ENCODE measurements around the gene AIG1. TPM values are rescaled to one million over a fixed set of nuclear protein-coding genes. Genes with fewer than 3 reads are reported as not detected.

The AIG1 gene
- total RNA-seq, 1 experiment from 2014 or later = 51.1 TPM

- ChIA-PET POLR2A (no interaction called here), RAD21 (ENCODE audit: low non-redundant PET in 1 of 2, low total read pairs in 2 of 2, uncharacterized antibody in 2 of 2, unreplicated experiment in 2 of 2) (no interaction called here), CTCF (no interaction called here)
- H3K4me3 ChIP-seq (replicated peaks in 1 of 2; ENCODE audit: low read depth in 1 of 2, low read length in 2 of 2) = no peak overlapping the region
- TF ChIP-seq ATF3 (IDR thresholded peaks at IDR 0.05) = no peak
- no peak for TF ChIP-seq RAD21 (IDR thresholded peaks at IDR 0.05; ENCODE audit: low read depth)
- no peak for TF ChIP-seq CBX3 (IDR thresholded peaks at IDR 0.05; ENCODE audit: low read depth)
- no peak for TF ChIP-seq POLR2A (IDR thresholded peaks at IDR 0.05; ENCODE audit: borderline replicate concordance, extremely low read depth, insufficient read depth, insufficient read length)
- TF ChIP-seq ZFX (IDR thresholded peaks at IDR 0.05) = no peak
- TF ChIP-seq CTCF (IDR thresholded peaks at IDR 0.05 in 2 of 3, conservative IDR thresholded peaks at IDR 0.05 in 1 of 3; ENCODE audit: borderline replicate concordance in 1 of 3, insufficient read depth in 1 of 3, low read depth in 2 of 3, low read length in 2 of 3) = no peak
- no peak for TF ChIP-seq ZNF274 (IDR thresholded peaks at IDR 0.05; ENCODE audit: low read depth, low read length)
- no peak for TF ChIP-seq TCF7L2 (IDR thresholded peaks at IDR 0.05; ENCODE audit: borderline replicate concordance, extremely low read depth, insufficient read depth, insufficient read length)
- no TSS peak for BruUV-seq (replicated peaks)
- H3K4me2 ChIP-seq (ENCODE audit: low read length) = no peak overlapping the region
- H3K36me3 ChIP-seq (ENCODE audit: control insufficient read depth in 1 of 2, insufficient read depth in 2 of 2, low read length in 2 of 2) = no peaks in the 10 kb centered on the region
- no peaks in the 10 kb centered on the region for H3K9me2 ChIP-seq (ENCODE audit: insufficient read depth)
- H3K27me3 ChIP-seq (ENCODE audit: insufficient read depth, low read length) = no peaks in the 10 kb centered on the region
- no peaks in the 10 kb centered on the region for H3K79me2 ChIP-seq (ENCODE audit: insufficient read depth, low read length)
- H3K27ac ChIP-seq (ENCODE audit: low read depth, low read length) = no peak overlapping the region
- no peaks in the 10 kb centered on the region for H3K9me3 ChIP-seq (ENCODE audit: control insufficient read depth in 1 of 2, insufficient read depth in 1 of 2, low read depth in 1 of 2, low read length in 2 of 2)
- no peaks in the 10 kb centered on the region for H4K20me1 ChIP-seq (ENCODE audit: insufficient read depth)
- H3K4me1 ChIP-seq (ENCODE audit: control insufficient read depth in 1 of 2, insufficient read depth in 2 of 2, low read length in 2 of 2) = no peaks in the 10 kb centered on the region
- H2AFZ ChIP-seq (ENCODE audit: low read depth, low read length, poor library complexity, severe bottlenecking) = no peak overlapping the region
- H3K9ac ChIP-seq (ENCODE audit: low read length) = no peak overlapping the region
- ATAC-seq (no peak), DNase-seq (ENCODE audit: low read depth, low spot score) (no peak)
- intact Hi-C loops (cut with micrococcal nuclease) = no loop called here
These were observed 225.6 kb downstream of the AIG1 start for GRCh38 chr6:143286251-143286795.

- no peak overlapping the region for H3K9ac ChIP-seq (ENCODE audit: low read length)
- H2AFZ ChIP-seq (ENCODE audit: low read depth, low read length, poor library complexity, severe bottlenecking) = no peak overlapping the region
- H3K27me3 ChIP-seq (ENCODE audit: insufficient read depth, low read length) = no peaks in the 10 kb centered on the region
- TF ChIP-seq JUND (IDR thresholded peaks at IDR 0.05) = no peak
- no peak for TF ChIP-seq POLR2AphosphoS5 (IDR thresholded peaks at IDR 0.05; ENCODE audit: low read depth, low read length)
- ChIA-PET CTCF (no interaction called here), RAD21 (ENCODE audit: low non-redundant PET in 1 of 2, low total read pairs in 2 of 2, uncharacterized antibody in 2 of 2, unreplicated experiment in 2 of 2) (no interaction called here), POLR2A (no interaction called here)
- H3K79me2 ChIP-seq (ENCODE audit: insufficient read depth, low read length) = no peaks in the 10 kb centered on the region
- H3K27ac ChIP-seq (ENCODE audit: low read depth, low read length) = no peak overlapping the region
- no peaks in the 10 kb centered on the region for H3K9me2 ChIP-seq (ENCODE audit: insufficient read depth)
- no peaks in the 10 kb centered on the region for H4K20me1 ChIP-seq (ENCODE audit: insufficient read depth)
- DNase-seq (ENCODE audit: low read depth, low spot score) (no peak), ATAC-seq (no peak)
- intact Hi-C loops (cut with micrococcal nuclease) = no loop called here
- BruUV-seq (replicated peaks) = no TSS peak
- H3K9me3 ChIP-seq (ENCODE audit: control insufficient read depth in 1 of 2, insufficient read depth in 1 of 2, low read depth in 1 of 2, low read length in 2 of 2) = no peaks in the 10 kb centered on the region
- H3K4me3 ChIP-seq (replicated peaks in 1 of 2; ENCODE audit: low read depth in 1 of 2, low read length in 2 of 2) = no peak overlapping the region
- H3K4me1 ChIP-seq (ENCODE audit: control insufficient read depth in 1 of 2, insufficient read depth in 2 of 2, low read length in 2 of 2) = no peaks in the 10 kb centered on the region
- no peak overlapping the region for H3K4me2 ChIP-seq (ENCODE audit: low read length)
- H3K36me3 ChIP-seq (ENCODE audit: control insufficient read depth in 1 of 2, insufficient read depth in 2 of 2, low read length in 2 of 2) = no peaks in the 10 kb centered on the region
These were observed 228.2 kb downstream of the AIG1 start for GRCh38 chr6:143288923-143289322.
